ENCODE data around the gene FICD.

FICD gene

GRCh38 chr12:108477881-108478259, 37.2 kb upstream of the FICD start:
- Histone ChIP-seq H3K27ac (ENCODE audit: low read depth, low read length) (no peak overlapping the region), H3K4me1 (ENCODE audit: control insufficient read depth, low read length) (no peaks in the 10 kb centered on the region), H3K4me2 (ENCODE audit: low read length) (no peak overlapping the region), H3K79me2 (ENCODE audit: control insufficient read depth, low read length) (no peaks in the 10 kb centered on the region), H3F3A (ENCODE audit: control insufficient read depth, insufficient read depth) (no peaks in the 10 kb centered on the region), H3K27me3 (ENCODE audit: control insufficient read depth, low read length) (no peaks in the 10 kb centered on the region), H3K4me3 (ENCODE audit: low read length) (no peak overlapping the region), H4K20me1 (ENCODE audit: control insufficient read depth, insufficient read depth, low read depth, low read length) (no peaks in the 10 kb centered on the region), H3K36me3 (ENCODE audit: control insufficient read depth, low read length) (no peaks in the 10 kb centered on the region), H3K9me3 (ENCODE audit: control insufficient read depth, insufficient read depth, low read length) (no peaks in the 10 kb centered on the region), H3K9me2 (replicated peaks; ENCODE audit: control insufficient read depth, low read length) (no peaks in the 10 kb centered on the region)
- TF ChIP-seq EZH2phosphoT487 (IDR thresholded peaks at IDR 0.05; ENCODE audit: borderline replicate concordance, low read length) (no peak), CTCF (IDR thresholded peaks at IDR 0.05; ENCODE audit: low read depth, low read length, poor library complexity, severe bottlenecking) (no peak)

DNA sequence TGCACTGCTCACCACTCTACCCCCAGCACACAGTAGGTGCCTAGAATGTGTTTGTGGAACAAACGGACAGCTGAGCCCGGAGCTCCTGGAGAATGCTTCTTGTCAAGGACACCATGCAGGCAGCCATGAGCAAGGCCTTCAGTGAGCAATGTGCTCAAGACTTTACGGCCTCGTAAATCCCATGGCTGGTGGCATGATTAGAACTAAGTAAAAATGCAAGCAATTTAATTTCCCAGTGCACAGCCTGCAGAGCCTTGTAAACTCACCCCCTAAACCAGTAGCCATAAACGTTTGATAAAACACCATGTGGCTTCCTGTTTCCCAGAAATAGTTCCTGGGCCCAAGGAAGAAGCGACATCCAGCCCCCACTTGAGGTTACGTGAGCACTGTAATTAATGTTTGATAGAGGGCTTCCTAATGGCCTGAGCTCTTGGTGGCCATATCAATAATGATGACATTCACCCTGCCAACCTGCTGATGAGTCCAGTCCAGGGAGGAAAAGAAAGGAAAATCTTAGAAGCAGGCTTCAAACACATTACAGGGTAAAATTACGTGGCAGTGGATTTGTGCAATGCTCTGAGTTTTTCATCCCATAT, 36.4 kb upstream of the FICD start:
- Histone ChIP-seq H3K27me3 (ENCODE audit: control insufficient read depth, low read length) (no peaks in the 10 kb centered on the region), H3K79me2 (ENCODE audit: control insufficient read depth, low read length) (no peaks in the 10 kb centered on the region), H3K4me1 (ENCODE audit: control insufficient read depth, low read length) (no peaks in the 10 kb centered on the region), H3F3A (ENCODE audit: control insufficient read depth, insufficient read depth) (no peaks in the 10 kb centered on the region), H3K27ac (ENCODE audit: low read depth, low read length) (no peak overlapping the region), H3K9me3 (ENCODE audit: control insufficient read depth, insufficient read depth, low read length) (no peaks in the 10 kb centered on the region), H3K4me2 (ENCODE audit: low read length) (no peak overlapping the region), H4K20me1 (ENCODE audit: control insufficient read depth, insufficient read depth, low read depth, low read length) (no peaks in the 10 kb centered on the region), H3K9me2 (replicated peaks; ENCODE audit: control insufficient read depth, low read length) (no peaks in the 10 kb centered on the region), H3K36me3 (ENCODE audit: control insufficient read depth, low read length) (no peaks in the 10 kb centered on the region), H3K4me3 (ENCODE audit: low read length) (no peak overlapping the region)
- TF ChIP-seq EZH2phosphoT487 (IDR thresholded peaks at IDR 0.05; ENCODE audit: borderline replicate concordance, low read length), result no peak
- no peak for TF ChIP-seq CTCF (IDR thresholded peaks at IDR 0.05; ENCODE audit: low read depth, low read length, poor library complexity, severe bottlenecking)

DNA sequence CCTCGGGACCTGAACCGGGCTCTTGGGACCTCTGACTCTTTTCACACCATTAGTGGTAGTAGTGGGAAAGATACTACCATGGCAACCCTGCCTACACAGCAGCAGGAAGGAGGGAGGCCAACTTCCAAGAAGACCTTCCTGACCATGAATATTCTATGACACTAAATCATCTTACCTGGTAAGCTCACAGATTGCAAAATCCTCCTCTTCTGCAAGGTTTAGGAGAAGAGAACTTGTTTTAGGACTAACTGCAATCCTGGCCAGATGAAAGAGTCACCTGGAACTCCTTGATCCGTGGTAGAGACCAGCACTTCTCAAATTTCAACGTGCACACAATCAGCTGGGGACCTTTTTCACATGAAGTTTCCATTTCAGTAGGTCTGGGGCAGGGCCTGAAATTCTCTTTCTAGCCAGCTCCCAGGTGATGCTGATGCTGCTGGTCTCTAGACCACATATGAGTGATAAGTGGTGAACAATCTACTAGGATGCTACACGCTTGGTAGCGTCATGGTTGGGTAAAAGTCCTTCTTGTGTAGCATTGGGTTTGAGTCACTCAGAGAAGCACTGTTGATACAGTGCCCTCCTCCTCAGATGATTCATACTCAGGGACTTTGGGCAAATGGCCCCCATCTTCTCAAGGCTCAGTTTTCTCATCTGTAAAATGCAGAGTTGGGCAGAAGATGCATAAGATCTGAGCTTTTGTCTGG, 35.6 kb upstream of the FICD start:
- no peaks in the 10 kb centered on the region for H3K36me3 ChIP-seq (ENCODE audit: control insufficient read depth, low read length)
- no peaks in the 10 kb centered on the region for H4K20me1 ChIP-seq (ENCODE audit: control insufficient read depth, insufficient read depth, low read depth, low read length)
- no peak overlapping the region for H3K27ac ChIP-seq (ENCODE audit: low read depth, low read length)
- H3K9me2 ChIP-seq (replicated peaks; ENCODE audit: control insufficient read depth, low read length), result no peaks in the 10 kb centered on the region
- H3K4me3 ChIP-seq (ENCODE audit: low read length), result no peak overlapping the region
- no peak overlapping the region for H3K4me2 ChIP-seq (ENCODE audit: low read length)
- H3K4me1 ChIP-seq (ENCODE audit: control insufficient read depth, low read length), result no peaks in the 10 kb centered on the region
- H3F3A ChIP-seq (ENCODE audit: control insufficient read depth, insufficient read depth), result no peaks in the 10 kb centered on the region
- no peaks in the 10 kb centered on the region for H3K79me2 ChIP-seq (ENCODE audit: control insufficient read depth, low read length)
- H3K9me3 ChIP-seq (ENCODE audit: control insufficient read depth, insufficient read depth, low read length), result no peaks in the 10 kb centered on the region
- TF ChIP-seq EZH2phosphoT487 (IDR thresholded peaks at IDR 0.05; ENCODE audit: borderline replicate concordance, low read length) (no peak), CTCF (IDR thresholded peaks at IDR 0.05; ENCODE audit: low read depth, low read length, poor library complexity, severe bottlenecking) (no peak)
- no peaks in the 10 kb centered on the region for H3K27me3 ChIP-seq (ENCODE audit: control insufficient read depth, low read length)

Data from DOHH2 (cell line).